Gastroesophageal sphincter (tissue), 4 donors: ENCODE measurements around the gene SEL1L. TPM values are rescaled to one million over a fixed set of nuclear protein-coding genes. Genes with fewer than 3 reads are reported as not detected.

Experiments
- ATAC-seq: fragments of 150-250 bp; one replicate; pipeline ENCODE4 v1.9.1; 2016; ENCODE audit warnings: mild to moderate bottlenecking, moderate library complexity
- H3K27ac ChIP-seq, 4 donors: fragments of 200-600 bp; sonication (generic) in 3 of 4; 1 replicate in 3 of 4; 2 replicates in 1 of 4; pipeline ENCODE4 v1.5.1; 2016 to 2019
- H3K27me3 ChIP-seq: fragments of 200-600 bp; sonication (generic); one replicate; pipeline ENCODE4 v1.5.1; 2019
- H3K36me3 ChIP-seq, 2 donors: fragments of 200-600 bp; sonication (generic); one replicate each; pipeline ENCODE4 v1.5.1; 2019; ENCODE audit warnings: control low read depth in 1 of 2
- H3K4me1 ChIP-seq, 3 donors: fragments of 200-600 bp; sonication (generic); 1 replicate in 2 of 3; 2 replicates in 1 of 3; pipeline ENCODE4 v1.5.1; 2016 to 2019; ENCODE audit warnings: control low read depth in 2 of 3
- H3K4me3 ChIP-seq, 2 donors: fragments of 200-600 bp; sonication (generic); one replicate each; pipeline ENCODE4 v1.5.1; 2019; ENCODE audit warnings: mild to moderate bottlenecking in 1 of 2, moderate library complexity in 1 of 2
- H3K9me3 ChIP-seq, 3 donors: fragments of 200-600 bp; sonication (generic); one replicate each; pipeline ENCODE4 v1.5.1; 2017 to 2019; ENCODE audit warnings: control low read depth in 2 of 3
- EP300 ChIP-seq: sonication (generic); formaldehyde crosslinking; IDR thresholded peaks from one replicate; pipeline ENCODE4 v1.6.1; 2017; ENCODE audit warnings: antibody characterized with exemption, mild to moderate bottlenecking
- POLR2A ChIP-seq, 2 donors: fragments of 450-650 bp; IDR thresholded peaks; one replicate each; pipeline ENCODE4 v1.6.1; 2017; ENCODE audit warnings: antibody characterized with exemption in 2 of 2, mild to moderate bottlenecking in 2 of 2, moderate library complexity in 1 of 2
- POLR2AphosphoS5 ChIP-seq: sonication (generic); formaldehyde crosslinking; IDR thresholded peaks from one replicate; pipeline ENCODE4 v1.6.1; 2017; ENCODE audit warnings: antibody characterized with exemption
- WGBS, 2 donors: methylation state at CpG; one replicate each; pipeline ENCODE4 v1.1.5; 2018; ENCODE audit warnings: low coverage in 1 of 2; 5-methylcytosine and 5-hydroxymethylcytosine counted together
- total RNA-seq, 4 donors: library from RNA; depleted of rRNA; stranded (reverse); fragments of >200 nt; gene quantifications; one replicate each; pipeline ENCODE4 v1.1.0, GENCODE V29; 2016
- TF ChIP-seq, protein P1 (sequence below), 4 experiments: fragments of 200-600 bp in 2 of 4; fragments of 450-650 bp in 2 of 4; sonication (generic) in 1 of 4; IDR thresholded peaks; one replicate each; pipeline ENCODE4 v1.5.1; 2017 to 2019; ENCODE audit warnings: antibody characterized with exemption in 4 of 4, mild to moderate bottlenecking in 2 of 4, moderate library complexity in 2 of 4

Gene SEL1L
- 10 to 100 TPM; 53.7 to 82.8 (median 71.6) TPM for total RNA-seq

DNA sequence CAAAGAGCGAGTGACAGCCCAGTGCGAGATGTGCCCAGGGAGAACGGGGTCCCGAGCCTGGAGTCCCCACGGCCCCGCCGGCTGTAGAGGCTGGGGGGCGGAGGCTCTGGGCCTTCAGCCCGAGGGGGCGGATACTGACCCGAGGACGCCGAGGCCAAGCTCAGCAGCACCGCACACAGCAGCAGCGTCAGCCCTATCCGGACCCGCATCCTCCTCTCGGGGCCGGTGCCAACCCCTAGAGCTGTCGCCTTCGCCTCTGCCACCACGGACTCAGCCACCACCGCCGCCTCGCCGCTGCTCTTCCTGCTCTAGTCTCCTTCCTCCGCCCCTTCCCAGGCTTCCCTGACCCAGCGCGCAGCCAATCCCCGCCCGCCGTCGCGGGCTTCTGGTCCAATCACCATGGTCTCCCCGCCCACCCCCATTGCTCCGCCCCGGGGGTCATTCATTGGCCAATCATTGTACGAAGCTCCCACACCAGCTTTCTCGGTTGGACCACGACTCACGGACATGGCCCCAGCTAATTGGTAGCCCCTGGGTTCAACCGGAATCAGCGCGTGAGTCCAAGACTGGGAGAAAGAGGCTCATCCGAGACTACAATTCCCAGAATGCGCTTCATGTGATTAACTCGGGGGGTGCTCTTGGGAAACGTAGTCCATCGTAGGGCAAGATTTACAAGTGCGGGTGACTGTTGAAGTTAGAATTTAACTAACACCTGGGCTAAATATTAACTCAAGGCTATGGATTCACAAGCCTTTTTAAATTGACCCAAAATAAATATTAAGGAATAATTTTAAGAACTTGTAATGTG lies at the start of gene SEL1L:
SEL1L (minus strand) TSS at position 318 of the 808 bp plus-strand sequence; CDS start at position 209, 109 bp downstream.
- WGBS, 2 donors: 0% methylated on average over 12 of the region's 50 CpGs; no CpG with 5 or more reads in 1 of the 2 donors
- Histone ChIP-seq H3K27ac (peak within 1 kb of the TSS; percentile 21 to 82 (median 81)), H3K9me3 (no peaks in the 10 kb centered on the region), H3K36me3 (peaks cover 0 to 5% of the 10 kb centered on the region in 2 donors), H3K4me3 (peak within 1 kb of the TSS; percentile 83 to 91), H3K4me1 (peaks cover 11 to 48% (median 16%) of the 10 kb centered on the region in 3 donors), H3K27me3 (no peaks in the 10 kb centered on the region)
- no peak for TF ChIP-seq EP300
- TF ChIP-seq POLR2AphosphoS5: peak; percentile 77
- TF ChIP-seq, protein P1, sequence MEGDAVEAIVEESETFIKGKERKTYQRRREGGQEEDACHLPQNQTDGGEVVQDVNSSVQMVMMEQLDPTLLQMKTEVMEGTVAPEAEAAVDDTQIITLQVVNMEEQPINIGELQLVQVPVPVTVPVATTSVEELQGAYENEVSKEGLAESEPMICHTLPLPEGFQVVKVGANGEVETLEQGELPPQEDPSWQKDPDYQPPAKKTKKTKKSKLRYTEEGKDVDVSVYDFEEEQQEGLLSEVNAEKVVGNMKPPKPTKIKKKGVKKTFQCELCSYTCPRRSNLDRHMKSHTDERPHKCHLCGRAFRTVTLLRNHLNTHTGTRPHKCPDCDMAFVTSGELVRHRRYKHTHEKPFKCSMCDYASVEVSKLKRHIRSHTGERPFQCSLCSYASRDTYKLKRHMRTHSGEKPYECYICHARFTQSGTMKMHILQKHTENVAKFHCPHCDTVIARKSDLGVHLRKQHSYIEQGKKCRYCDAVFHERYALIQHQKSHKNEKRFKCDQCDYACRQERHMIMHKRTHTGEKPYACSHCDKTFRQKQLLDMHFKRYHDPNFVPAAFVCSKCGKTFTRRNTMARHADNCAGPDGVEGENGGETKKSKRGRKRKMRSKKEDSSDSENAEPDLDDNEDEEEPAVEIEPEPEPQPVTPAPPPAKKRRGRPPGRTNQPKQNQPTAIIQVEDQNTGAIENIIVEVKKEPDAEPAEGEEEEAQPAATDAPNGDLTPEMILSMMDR (IDR thresholded peaks at IDR 0.05): peak in 1 of 4 experiments; percentile 9
- peak; percentile 64 to 76 for TF ChIP-seq POLR2A (IDR thresholded peaks at IDR 0.05)
- peak; percentile 100 for ATAC-seq

DNA sequence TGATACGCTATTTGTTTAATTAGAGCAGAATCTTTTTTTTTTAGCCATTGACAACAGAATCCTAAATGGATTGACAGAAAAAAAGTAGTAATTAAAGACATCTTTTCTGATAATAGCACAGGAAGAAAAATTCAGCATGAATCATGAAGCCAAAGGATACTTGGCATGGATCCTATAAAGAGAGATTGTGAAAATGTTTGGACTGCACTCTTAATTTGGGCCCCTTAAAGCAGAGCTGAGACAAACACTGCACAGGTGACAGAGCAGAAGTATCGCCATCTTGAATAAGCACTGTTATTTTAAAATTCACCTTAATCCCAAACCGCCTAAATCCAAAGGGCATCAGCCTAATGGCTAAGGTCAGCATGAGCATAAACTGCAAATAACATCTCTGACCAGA lies 48.8 kb upstream of the SEL1L start:
- Histone ChIP-seq H3K9me3 (no peaks in the 10 kb centered on the region), H3K27ac (no peak overlapping the region), H3K4me3 (no peak overlapping the region), H3K36me3 (no peaks in the 10 kb centered on the region), H3K27me3 (no peaks in the 10 kb centered on the region), H3K4me1 (no peaks in the 10 kb centered on the region)
- no peak for TF ChIP-seq EP300
- TF ChIP-seq POLR2AphosphoS5: no peak
- TF ChIP-seq POLR2A (IDR thresholded peaks at IDR 0.05): no peak
- TF ChIP-seq, protein P1 (IDR thresholded peaks at IDR 0.05): no peak
- 72 to 80% methylated on average over 3 of the region's 3 CpGs for WGBS, 2 donors
- no peak for ATAC-seq

DNA sequence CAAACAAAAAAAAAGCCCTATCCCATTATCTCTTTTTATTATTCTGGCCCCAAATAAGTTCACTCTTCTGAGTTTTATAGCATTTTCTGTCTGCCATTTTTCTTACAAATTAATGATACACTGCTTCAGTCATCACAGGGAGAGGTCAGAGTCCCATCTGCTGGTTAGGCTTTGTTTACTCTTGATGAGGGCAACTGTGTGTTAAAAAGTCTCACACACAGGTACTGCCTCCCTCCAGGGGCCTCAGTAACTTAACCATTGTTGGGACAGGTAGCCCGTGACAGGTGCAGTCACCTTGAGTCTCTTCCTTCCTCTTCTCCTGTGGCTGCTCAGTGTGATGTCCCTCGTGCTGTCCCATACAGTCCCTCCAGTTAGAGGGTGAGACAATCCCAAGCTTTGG lies 45.5 kb upstream of the SEL1L start:
- no peaks in the 10 kb centered on the region for H3K36me3 ChIP-seq
- no peak overlapping the region for H3K4me3 ChIP-seq
- whole genome bisulfite sequencing, 2 donors: 40 to 100% methylated on average over 1 of the region's 2 CpGs
- ATAC-seq: no peak
- H3K4me1 ChIP-seq: no peaks in the 10 kb centered on the region
- H3K27me3 ChIP-seq: no peaks in the 10 kb centered on the region
- H3K9me3 ChIP-seq: no peaks in the 10 kb centered on the region
- no peak overlapping the region for H3K27ac ChIP-seq
- TF ChIP-seq, protein P1 (IDR thresholded peaks at IDR 0.05): no peak
- TF ChIP-seq POLR2A (IDR thresholded peaks at IDR 0.05): no peak
- TF ChIP-seq POLR2AphosphoS5: no peak
- TF ChIP-seq EP300: no peak

DNA sequence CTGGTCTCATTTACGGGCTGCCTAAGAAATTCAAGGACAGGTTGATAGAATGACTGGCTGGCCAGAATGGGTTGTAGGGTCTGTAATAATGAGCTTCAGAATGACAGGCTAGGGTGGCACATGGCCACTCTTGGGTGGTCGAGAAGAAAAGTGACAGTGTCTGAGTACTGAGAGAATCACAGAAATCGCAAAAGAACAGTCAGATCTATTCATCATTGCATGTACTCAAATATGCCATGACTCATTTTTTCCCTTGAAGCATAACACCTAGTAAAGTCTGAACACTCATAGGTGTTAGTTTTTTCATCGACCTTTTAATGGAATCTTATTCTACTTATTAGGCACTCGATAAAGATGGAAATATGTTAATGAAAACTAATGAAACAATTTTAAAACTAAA lies 37.8 kb upstream of the SEL1L start:
- WGBS, 2 donors: 78% methylated on average over 4 to 5 of the region's 5 CpGs
- ATAC-seq: no peak

More for the DNA sequence above, 37.8 kb upstream of the SEL1L start:
- H3K27ac ChIP-seq: no peak overlapping the region
- no peaks in the 10 kb centered on the region for H3K36me3 ChIP-seq
- no peaks in the 10 kb centered on the region for H3K9me3 ChIP-seq
- no peak overlapping the region for H3K4me3 ChIP-seq
- H3K27me3 ChIP-seq: peaks cover 11% of the 10 kb centered on the region
- TF ChIP-seq EP300 (no peak), POLR2AphosphoS5 (no peak), POLR2A (IDR thresholded peaks at IDR 0.05) (no peak)
- TF ChIP-seq, protein P1 (IDR thresholded peaks at IDR 0.05): no peak
- H3K4me1 ChIP-seq: no peaks in the 10 kb centered on the region
